HG02759 (cell line): ENCODE data around the gene KMT5C.

Experiments
- ATAC-seq: cut with Tn5 transposase; IDR thresholded peaks from one replicate; pipeline ENCODE4 v1.9.1; 2021; ENCODE audit warnings: mild to moderate bottlenecking, moderate library complexity; ENCODE audit not compliant: unreplicated experiment

The KMT5C gene

GRCh38 chr19:55345818-55346724 lies 6.4 kb downstream of the KMT5C start:
- ATAC-seq = no peak

- no peak for ATAC-seq
These were observed 7.2 kb downstream of the KMT5C start for GRCh38 chr19:55346725-55347441.

GRCh38 chr19:55347442-55348009 lies 7.8 kb downstream of the KMT5C start:
- ATAC-seq = no peak

GRCh38 chr19:55348317-55349034 lies 8.8 kb downstream of the KMT5C start:
- no peak for ATAC-seq

- no peak for ATAC-seq
These were observed 11.1 kb downstream of the KMT5C start for GRCh38 chr19:55350620-55351315.

- ATAC-seq = no peak
These were observed 12.4 kb downstream of the KMT5C start for GRCh38 chr19:55352040-55352439.

- ATAC-seq = no peak
These were observed 13.0 kb downstream of the KMT5C start for GRCh38 chr19:55352549-55353145.

- no peak for ATAC-seq
These were observed 13.7 kb downstream of the KMT5C start for GRCh38 chr19:55353356-55353802.

GRCh38 chr19:55353803-55354697 lies 14.4 kb downstream of the KMT5C start:
- no peak for ATAC-seq

GRCh38 chr19:55354698-55355212 lies 15.1 kb downstream of the KMT5C start, which contains the start of gene COX6B2:
COX6B2 (minus strand) TSS chr19:55354719; CDS start chr19:55354521, 198 bp downstream.
- no peak for ATAC-seq

- ATAC-seq = no peak
These were observed 15.6 kb downstream of the KMT5C start for GRCh38 chr19:55355213-55355821.

- no peak for ATAC-seq
These were observed 18.8 kb downstream of the KMT5C start for GRCh38 chr19:55358493-55358892.

- no peak for ATAC-seq
These were observed 19.6 kb downstream of the KMT5C start for GRCh38 chr19:55358943-55359908.

GRCh38 chr19:55360902-55361301 lies 21.2 kb downstream of the KMT5C start:
- no peak for ATAC-seq

- ATAC-seq = no peak
These were observed 22.7 kb downstream of the KMT5C start for GRCh38 chr19:55362174-55362989.
